ENCODE measurements around the gene CDH23.

DNA sequence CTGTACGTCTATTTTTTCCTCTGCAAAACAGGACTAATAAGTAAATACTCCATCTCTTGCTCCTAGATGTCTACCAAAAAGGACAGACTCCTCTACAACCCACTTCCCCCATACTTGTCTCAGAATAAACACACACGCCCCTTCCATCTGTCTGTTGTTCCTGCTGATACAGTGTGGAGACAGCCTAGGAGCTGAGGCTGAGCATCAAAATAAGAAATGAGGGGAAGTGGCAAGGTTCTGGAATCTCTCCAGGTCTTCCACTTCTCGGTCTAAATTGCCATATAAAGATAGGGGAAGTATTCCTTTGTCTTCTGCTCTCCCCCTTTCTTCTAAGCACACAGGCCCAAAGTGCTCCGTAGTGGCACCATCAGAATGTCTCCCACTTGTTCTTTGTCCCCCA is 407.4 kb downstream of the CDH23 start:
- TF ChIP-seq POLR2A (IDR thresholded peaks at IDR 0.05): no peak
- TF ChIP-seq EP300 (IDR thresholded peaks at IDR 0.05; ENCODE audit: low read depth): no peak
- TF ChIP-seq, protein P1, sequence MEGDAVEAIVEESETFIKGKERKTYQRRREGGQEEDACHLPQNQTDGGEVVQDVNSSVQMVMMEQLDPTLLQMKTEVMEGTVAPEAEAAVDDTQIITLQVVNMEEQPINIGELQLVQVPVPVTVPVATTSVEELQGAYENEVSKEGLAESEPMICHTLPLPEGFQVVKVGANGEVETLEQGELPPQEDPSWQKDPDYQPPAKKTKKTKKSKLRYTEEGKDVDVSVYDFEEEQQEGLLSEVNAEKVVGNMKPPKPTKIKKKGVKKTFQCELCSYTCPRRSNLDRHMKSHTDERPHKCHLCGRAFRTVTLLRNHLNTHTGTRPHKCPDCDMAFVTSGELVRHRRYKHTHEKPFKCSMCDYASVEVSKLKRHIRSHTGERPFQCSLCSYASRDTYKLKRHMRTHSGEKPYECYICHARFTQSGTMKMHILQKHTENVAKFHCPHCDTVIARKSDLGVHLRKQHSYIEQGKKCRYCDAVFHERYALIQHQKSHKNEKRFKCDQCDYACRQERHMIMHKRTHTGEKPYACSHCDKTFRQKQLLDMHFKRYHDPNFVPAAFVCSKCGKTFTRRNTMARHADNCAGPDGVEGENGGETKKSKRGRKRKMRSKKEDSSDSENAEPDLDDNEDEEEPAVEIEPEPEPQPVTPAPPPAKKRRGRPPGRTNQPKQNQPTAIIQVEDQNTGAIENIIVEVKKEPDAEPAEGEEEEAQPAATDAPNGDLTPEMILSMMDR (IDR thresholded peaks at IDR 0.05): no peak

Data from transverse colon (tissue), 3 donors.